HG02642 (cell line): ENCODE measurements around the gene USP20.
A peak's percentile ranks its signal among the peaks of the same experiment; 100 is the strongest.
"Not testable (repeated sequence)": the region's sequence is repeated elsewhere in the genome, so short reads cannot be mapped to it uniquely, and the experiment has no call there.

ENCODE experiments used
- ATAC-seq: cut with Tn5 transposase; IDR thresholded peaks from one replicate; pipeline ENCODE4 v1.9.1; 2021; ENCODE audit warnings: mild to moderate bottlenecking; ENCODE audit not compliant: unreplicated experiment, poor library complexity

The USP20 gene

GRCh38 chr9:129835128-129835859, at the start of gene USP20, which contains the start of gene C9orf78:
Gene USP20 (plus strand): TSS chr9:129835458. CDS start chr9:129852556, 17,098 bp downstream.
Gene C9orf78 (minus strand): TSS chr9:129835275. CDS start chr9:129835221, 54 bp downstream.
- ATAC-seq = peak; percentile 95

- no peak for ATAC-seq
These were observed 49.4 kb upstream of the USP20 start for GRCh38 chr9:129785866-129786265.

- ATAC-seq = no peak
These were observed 48.8 kb upstream of the USP20 start for GRCh38 chr9:129786481-129786880.

- no peak for ATAC-seq
These were observed 40.7 kb upstream of the USP20 start for GRCh38 chr9:129794549-129794948.

GRCh38 chr9:129796029-129796428, 39.2 kb upstream of the USP20 start:
- ATAC-seq = not testable (repeated sequence)

- no peak for ATAC-seq
These were observed 36.3 kb upstream of the USP20 start for GRCh38 chr9:129798973-129799372.

- no peak for ATAC-seq
These were observed 33.8 kb upstream of the USP20 start for GRCh38 chr9:129801504-129801903.

- ATAC-seq = peak; percentile 89
These were observed 32.2 kb upstream of the USP20 start, which contains the start of gene TOR1B for GRCh38 chr9:129802833-129803675. Gene TOR1B (plus strand): TSS chr9:129803184. CDS start chr9:129803213, 29 bp downstream.

GRCh38 chr9:129803676-129804060, 31.6 kb upstream of the USP20 start:
- ATAC-seq = peak; percentile 10

GRCh38 chr9:129806061-129806460, 29.2 kb upstream of the USP20 start:
- ATAC-seq = no peak

- no peak for ATAC-seq
These were observed 25.9 kb upstream of the USP20 start for GRCh38 chr9:129809346-129809745.

- ATAC-seq = no peak
These were observed 25.1 kb upstream of the USP20 start for GRCh38 chr9:129810116-129810515.

GRCh38 chr9:129810788-129811187, 24.5 kb upstream of the USP20 start:
- ATAC-seq = no peak

GRCh38 chr9:129811967-129812363, 23.3 kb upstream of the USP20 start:
- ATAC-seq = no peak

- ATAC-seq = no peak
These were observed 22.9 kb upstream of the USP20 start for GRCh38 chr9:129812385-129812784.

GRCh38 chr9:129813661-129814060, 21.6 kb upstream of the USP20 start:
- ATAC-seq = no peak

- no peak for ATAC-seq
These were observed 20.6 kb upstream of the USP20 start for GRCh38 chr9:129814432-129815223.

GRCh38 chr9:129815278-129815677, 20.0 kb upstream of the USP20 start:
- no peak for ATAC-seq

- no peak for ATAC-seq
These were observed 18.5 kb upstream of the USP20 start for GRCh38 chr9:129816501-129817435.
